Hindlimb muscle (tissue), 1 donor: ENCODE data around the gene PROSER3. TPM values are rescaled to one million over a fixed set of nuclear protein-coding genes. Genes with fewer than 3 reads are reported as not detected.

Source experiments
- DNase-seq: peaks from one replicate; pipeline ENCODE4 v3.0.0-alpha.2; 2013
- polyA plus RNA-seq: library from polyadenylated mRNA; unstranded; fragments of 120-200 nt; gene quantifications from one replicate; pipeline ENCODE4 v1.2.1, GENCODE V29; 2013; ENCODE audit not compliant: insufficient read length

PROSER3 gene
- 16.3 TPM for polyA plus RNA-seq

- peak; percentile 98 for DNase-seq
Observed at GRCh38 chr19:35757749-35758608, at the start of gene PROSER3. PROSER3 (plus strand) TSS chr19:35758176; CDS start chr19:35758216, 40 bp downstream.

DNA sequence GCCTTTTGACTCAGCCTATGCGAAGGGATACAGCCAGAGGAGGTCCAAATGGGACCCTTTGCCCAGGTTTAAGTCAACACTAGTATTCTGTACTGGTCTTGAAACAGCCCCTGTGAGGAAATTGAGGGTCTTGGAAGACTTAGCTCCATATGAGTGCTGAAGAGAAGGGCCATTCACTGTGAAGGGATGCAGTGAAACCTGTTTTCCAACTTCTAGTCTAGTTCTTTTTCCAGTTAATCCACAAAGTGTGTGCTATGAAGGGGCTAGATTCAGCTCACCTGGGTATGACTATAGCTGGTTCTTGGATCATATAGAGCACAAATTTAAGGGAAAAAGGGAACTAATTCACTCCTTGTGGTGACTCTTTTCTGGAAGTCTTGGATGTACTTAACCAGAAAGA, 49.6 kb upstream of the PROSER3 start:
- DNase-seq: no peak

DNA sequence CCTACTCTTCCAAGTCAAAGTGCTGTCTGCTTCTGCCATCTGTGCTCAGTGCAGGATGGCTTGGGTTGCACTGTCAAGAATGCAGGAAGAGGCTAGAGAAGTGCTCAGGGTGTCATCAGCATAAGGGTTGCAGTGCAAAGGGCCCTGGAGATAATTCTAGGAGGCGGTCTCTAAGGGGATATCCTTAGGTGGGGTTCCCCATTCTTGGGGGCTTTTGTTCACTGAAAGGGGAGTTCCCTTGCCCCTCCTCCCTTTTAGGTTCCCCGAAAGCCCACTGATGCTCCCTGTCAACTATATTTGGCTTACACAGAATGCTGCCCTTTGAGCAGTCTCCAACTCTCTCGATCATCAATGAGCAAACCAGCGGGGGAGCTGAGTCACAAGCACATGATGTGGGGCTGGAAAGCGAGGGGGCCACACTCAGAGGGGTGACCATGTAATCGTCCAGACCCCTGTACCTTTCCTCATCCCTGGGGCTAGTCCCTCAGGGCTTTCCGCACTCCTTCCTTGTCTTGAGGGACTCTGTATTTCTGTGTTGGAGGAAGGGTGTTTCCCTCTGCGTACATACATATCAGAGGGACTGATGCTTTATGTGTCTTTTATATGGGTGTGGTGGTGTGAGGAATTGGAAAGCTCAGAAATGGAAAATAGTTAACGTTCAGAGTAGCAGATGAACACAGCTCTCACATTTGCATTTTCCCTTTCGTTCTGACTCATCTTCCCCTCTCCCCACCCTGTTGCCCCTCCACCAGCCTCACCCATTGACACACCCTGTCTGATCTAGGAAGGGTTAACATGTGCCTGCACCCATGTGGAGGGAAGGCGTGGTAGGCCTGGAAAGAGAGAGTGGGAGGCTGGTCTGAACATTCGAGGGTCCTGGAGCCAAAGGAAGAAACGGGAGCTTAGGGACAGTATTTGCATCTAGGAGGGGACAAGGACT, 46.9 kb upstream of the PROSER3 start:
- no peak for DNase-seq

GRCh38 chr19:35712567-35713505, 45.1 kb upstream of the PROSER3 start:
- no peak for DNase-seq

GRCh38 chr19:35713506-35713850, 44.5 kb upstream of the PROSER3 start:
- DNase-seq: no peak

GRCh38 chr19:35713904-35714495, 44.0 kb upstream of the PROSER3 start:
- DNase-seq: no peak

DNA sequence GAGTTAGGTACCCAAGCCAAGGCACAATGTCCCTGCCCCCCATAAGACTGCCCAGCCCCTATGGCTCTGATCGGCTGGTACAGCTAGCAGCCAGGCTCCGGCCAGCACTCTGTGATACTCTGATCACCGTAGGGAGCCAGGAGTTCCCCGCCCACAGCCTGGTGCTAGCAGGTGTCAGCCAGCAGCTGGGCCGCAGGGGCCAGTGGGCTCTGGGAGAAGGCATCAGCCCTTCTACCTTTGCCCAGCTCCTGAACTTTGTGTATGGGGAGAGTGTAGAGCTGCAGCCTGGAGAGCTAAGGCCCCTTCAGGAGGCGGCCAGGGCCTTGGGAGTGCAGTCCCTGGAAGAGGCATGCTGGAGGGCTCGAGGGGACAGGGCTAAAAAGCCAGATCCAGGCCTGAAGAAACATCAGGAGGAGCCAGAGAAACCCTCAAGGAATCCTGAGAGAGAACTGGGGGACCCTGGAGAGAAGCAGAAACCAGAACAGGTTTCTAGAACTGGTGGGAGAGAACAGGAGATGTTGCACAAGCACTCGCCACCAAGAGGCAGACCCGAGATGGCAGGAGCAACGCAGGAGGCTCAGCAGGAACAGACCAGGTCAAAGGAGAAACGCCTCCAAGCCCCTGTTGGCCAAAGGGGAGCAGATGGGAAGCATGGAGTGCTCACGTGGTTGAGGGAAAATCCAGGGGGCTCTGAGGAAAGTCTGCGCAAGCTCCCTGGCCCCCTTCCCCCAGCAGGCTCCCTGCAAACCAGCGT, 43.2 kb upstream of the PROSER3 start:
- no peak for DNase-seq

GRCh38 chr19:35715355-35715809, 42.6 kb upstream of the PROSER3 start:
- DNase-seq: no peak

GRCh38 chr19:35715981-35716800, 41.8 kb upstream of the PROSER3 start:
- peak; percentile 60 for DNase-seq

GRCh38 chr19:35716801-35717664, 40.9 kb upstream of the PROSER3 start:
- DNase-seq: peak; percentile 88

DNA sequence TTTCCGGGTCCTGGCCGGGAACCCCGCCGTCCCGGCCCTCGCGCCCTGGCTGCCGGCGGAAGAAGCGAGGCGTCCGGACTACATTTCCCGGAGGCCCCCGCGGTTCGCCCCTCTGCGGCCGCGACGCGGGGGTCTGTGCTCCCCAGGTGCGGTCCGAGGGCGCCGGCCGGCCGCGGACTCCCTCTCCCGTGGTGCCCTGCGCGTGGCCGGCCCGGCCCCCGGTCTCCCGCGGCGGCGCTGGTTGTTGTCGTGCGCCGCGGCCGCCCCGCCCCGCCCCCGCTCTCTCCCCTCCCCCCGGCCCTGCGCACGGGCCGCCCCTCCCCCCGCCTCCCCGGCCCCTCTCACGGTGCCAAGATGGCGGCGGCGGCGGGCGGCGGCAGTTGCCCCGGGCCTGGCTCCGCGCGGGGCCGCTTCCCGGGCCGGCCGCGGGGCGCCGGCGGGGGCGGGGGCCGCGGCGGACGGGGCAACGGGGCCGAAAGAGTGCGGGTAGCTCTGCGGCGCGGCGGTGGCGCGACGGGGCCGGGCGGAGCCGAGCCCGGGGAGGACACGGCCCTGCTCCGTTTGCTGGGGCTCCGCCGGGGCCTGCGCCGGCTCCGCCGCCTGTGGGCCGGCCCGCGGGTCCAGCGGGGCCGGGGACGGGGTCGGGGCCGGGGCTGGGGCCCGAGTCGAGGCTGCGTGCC, 40.2 kb upstream of the PROSER3 start, which contains the start of gene KMT2B:
TSS of gene KMT2B (plus strand) at position 339 of the 680 bp plus-strand sequence. CDS start at position 355, 16 bp downstream.
- peak; percentile 94 for DNase-seq

- no peak for DNase-seq
Observed at GRCh38 chr19:35718345-35719041, 39.5 kb upstream of the PROSER3 start.

- no peak for DNase-seq
Observed at GRCh38 chr19:35719402-35720162, 38.4 kb upstream of the PROSER3 start.

DNA sequence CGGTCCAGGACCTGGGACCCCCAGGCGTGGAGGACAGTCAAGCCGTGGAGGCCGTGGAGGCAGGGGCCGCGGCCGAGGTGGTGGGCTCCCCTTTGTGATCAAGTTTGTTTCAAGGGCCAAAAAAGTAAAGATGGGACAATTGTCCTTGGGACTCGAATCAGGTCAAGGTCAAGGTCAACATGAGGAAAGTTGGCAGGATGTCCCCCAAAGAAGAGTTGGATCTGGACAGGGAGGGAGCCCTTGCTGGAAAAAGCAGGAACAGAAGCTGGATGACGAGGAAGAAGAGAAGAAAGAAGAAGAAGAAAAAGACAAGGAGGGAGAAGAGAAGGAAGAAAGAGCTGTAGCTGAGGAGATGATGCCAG, 37.8 kb upstream of the PROSER3 start:
- no peak for DNase-seq

GRCh38 chr19:35720648-35721047, 37.3 kb upstream of the PROSER3 start:
- no peak for DNase-seq

DNA sequence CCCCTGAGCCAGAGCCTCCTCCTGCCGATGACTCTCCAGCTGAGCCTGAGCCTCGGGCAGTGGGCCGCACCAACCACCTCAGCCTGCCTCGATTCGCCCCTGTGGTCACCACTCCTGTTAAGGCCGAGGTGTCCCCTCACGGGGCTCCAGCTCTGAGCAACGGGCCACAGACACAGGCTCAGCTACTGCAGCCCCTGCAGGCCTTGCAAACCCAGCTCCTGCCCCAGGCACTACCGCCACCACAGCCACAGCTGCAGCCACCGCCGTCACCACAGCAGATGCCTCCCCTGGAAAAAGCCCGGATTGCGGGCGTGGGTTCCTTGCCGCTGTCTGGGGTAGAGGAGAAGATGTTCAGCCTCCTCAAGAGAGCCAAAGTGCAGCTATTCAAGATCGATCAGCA, 36.6 kb upstream of the PROSER3 start:
- no peak for DNase-seq

GRCh38 chr19:35722461-35722860, 35.5 kb upstream of the PROSER3 start:
- no peak for DNase-seq
